HG02642 (cell line): ENCODE measurements around the gene BTG3.

Experiments used
- ATAC-seq: cut with Tn5 transposase; IDR thresholded peaks from one replicate; pipeline ENCODE4 v1.9.1; 2021; ENCODE audit warnings: mild to moderate bottlenecking; ENCODE audit not compliant: unreplicated experiment, poor library complexity

Gene BTG3

GRCh38 chr21:17612565-17613241 is at the start of gene BTG3:
TSS of gene BTG3 (minus strand) at chr21:17612901. CDS start at chr21:17609144, 3,757 bp downstream.
- ATAC-seq = peak; percentile 87

- ATAC-seq = no peak
Observed at GRCh38 chr21:17660862-17661261, 48.2 kb upstream of the BTG3 start.

GRCh38 chr21:17660452-17660851 is 47.8 kb upstream of the BTG3 start:
- no peak for ATAC-seq

- ATAC-seq = no peak
Observed at GRCh38 chr21:17658931-17659330, 46.2 kb upstream of the BTG3 start.

- no peak for ATAC-seq
Observed at GRCh38 chr21:17651526-17651925, 38.8 kb upstream of the BTG3 start.

- no peak for ATAC-seq
Observed at GRCh38 chr21:17650292-17650691, 37.6 kb upstream of the BTG3 start.

- ATAC-seq = no peak
Observed at GRCh38 chr21:17646790-17647189, 34.1 kb upstream of the BTG3 start.

GRCh38 chr21:17644186-17644585 is 31.5 kb upstream of the BTG3 start:
- ATAC-seq = no peak

- no peak for ATAC-seq
Observed at GRCh38 chr21:17640821-17641220, 28.1 kb upstream of the BTG3 start.

GRCh38 chr21:17636711-17637110 is 24.0 kb upstream of the BTG3 start:
- no peak for ATAC-seq

GRCh38 chr21:17631195-17631594 is 18.5 kb upstream of the BTG3 start:
- no peak for ATAC-seq

GRCh38 chr21:17622018-17622417 is 9.3 kb upstream of the BTG3 start:
- no peak for ATAC-seq

GRCh38 chr21:17616831-17617230 is 4.1 kb upstream of the BTG3 start:
- no peak for ATAC-seq

- ATAC-seq = no peak
Observed at GRCh38 chr21:17613242-17613676, 558 bp upstream of the BTG3 start.

- peak; percentile 9 for ATAC-seq
Observed at GRCh38 chr21:17612023-17612564, 607 bp downstream of the BTG3 start.

- ATAC-seq = peak; percentile 71
Observed at GRCh38 chr21:17611414-17612022, 1.2 kb downstream of the BTG3 start.

GRCh38 chr21:17610911-17611310 is 1.8 kb downstream of the BTG3 start:
- no peak for ATAC-seq

- no peak for ATAC-seq
Observed at GRCh38 chr21:17609681-17610080, 3.0 kb downstream of the BTG3 start.

- no peak for ATAC-seq
Observed at GRCh38 chr21:17607684-17608083, 5.0 kb downstream of the BTG3 start.

GRCh38 chr21:17602874-17603273 is 9.8 kb downstream of the BTG3 start:
- no peak for ATAC-seq

GRCh38 chr21:17598437-17598836 is 14.3 kb downstream of the BTG3 start:
- peak; percentile 81 for ATAC-seq

GRCh38 chr21:17597680-17598079 is 15.0 kb downstream of the BTG3 start:
- ATAC-seq = no peak
